Choroid plexus epithelial cell (primary cell): Measurements from ENCODE around the gene OFD1.

Experiments
- DNase-seq: peaks from one replicate; pipeline ENCODE4 v3.0.0-alpha.2; 2010; ENCODE audit warnings: low read depth
- H3K4me3 ChIP-seq: 2 replicates; pipeline ENCODE4 v1.5.1; 2011; ENCODE audit warnings: low read depth, mild to moderate bottlenecking, control low read depth, low read length, moderate library complexity
- CTCF ChIP-seq: conservative IDR thresholded peaks from 2 replicates; pipeline ENCODE4 v1.5.1; 2011; ENCODE audit warnings: low read depth, mild to moderate bottlenecking, control low read depth, inconsistent platforms, low read length, moderate library complexity

Gene OFD1

GRCh38 chrX:13755254-13755653 lies 20.7 kb downstream of the OFD1 start:
- no peak overlapping the region for H3K4me3 ChIP-seq
- no peak for DNase-seq
- TF ChIP-seq CTCF, result no peak

- no peak overlapping the region for H3K4me3 ChIP-seq
- DNase-seq, result no peak
- no peak for TF ChIP-seq CTCF
Observed at GRCh38 chrX:13756381-13756780, 21.8 kb downstream of the OFD1 start.

- no peak for DNase-seq
- no peak for TF ChIP-seq CTCF
- H3K4me3 ChIP-seq, result no peak overlapping the region
Observed at GRCh38 chrX:13759152-13759718, 24.7 kb downstream of the OFD1 start.

GRCh38 chrX:13760426-13760825 lies 25.9 kb downstream of the OFD1 start:
- H3K4me3 ChIP-seq, result no peak overlapping the region
- no peak for TF ChIP-seq CTCF
- DNase-seq, result no peak

- peak; percentile 37 for DNase-seq
- no peak for TF ChIP-seq CTCF
- H3K4me3 ChIP-seq, result no peak overlapping the region
Observed at GRCh38 chrX:13761606-13762414, 27.3 kb downstream of the OFD1 start.

GRCh38 chrX:13763489-13763888 lies 28.9 kb downstream of the OFD1 start:
- no peak overlapping the region for H3K4me3 ChIP-seq
- TF ChIP-seq CTCF, result no peak
- no peak for DNase-seq

GRCh38 chrX:13764281-13764680 lies 29.7 kb downstream of the OFD1 start:
- DNase-seq, result no peak
- H3K4me3 ChIP-seq, result no peak overlapping the region
- no peak for TF ChIP-seq CTCF
